ENCODE measurements around the gene NT5M.

- TF ChIP-seq, protein P1, sequence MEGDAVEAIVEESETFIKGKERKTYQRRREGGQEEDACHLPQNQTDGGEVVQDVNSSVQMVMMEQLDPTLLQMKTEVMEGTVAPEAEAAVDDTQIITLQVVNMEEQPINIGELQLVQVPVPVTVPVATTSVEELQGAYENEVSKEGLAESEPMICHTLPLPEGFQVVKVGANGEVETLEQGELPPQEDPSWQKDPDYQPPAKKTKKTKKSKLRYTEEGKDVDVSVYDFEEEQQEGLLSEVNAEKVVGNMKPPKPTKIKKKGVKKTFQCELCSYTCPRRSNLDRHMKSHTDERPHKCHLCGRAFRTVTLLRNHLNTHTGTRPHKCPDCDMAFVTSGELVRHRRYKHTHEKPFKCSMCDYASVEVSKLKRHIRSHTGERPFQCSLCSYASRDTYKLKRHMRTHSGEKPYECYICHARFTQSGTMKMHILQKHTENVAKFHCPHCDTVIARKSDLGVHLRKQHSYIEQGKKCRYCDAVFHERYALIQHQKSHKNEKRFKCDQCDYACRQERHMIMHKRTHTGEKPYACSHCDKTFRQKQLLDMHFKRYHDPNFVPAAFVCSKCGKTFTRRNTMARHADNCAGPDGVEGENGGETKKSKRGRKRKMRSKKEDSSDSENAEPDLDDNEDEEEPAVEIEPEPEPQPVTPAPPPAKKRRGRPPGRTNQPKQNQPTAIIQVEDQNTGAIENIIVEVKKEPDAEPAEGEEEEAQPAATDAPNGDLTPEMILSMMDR (IDR thresholded peaks at IDR 0.05 in 4 of 5, conservative IDR thresholded peaks at IDR 0.05 in 1 of 5), result no peak
- no peak for TF ChIP-seq POLR2A (IDR thresholded peaks at IDR 0.05)
Observed at GRCh38 chr17:17355426-17355825, 52.3 kb downstream of the NT5M start.

Data from gastrocnemius medialis (tissue), 4 donors.